ENCODE measurements around the gene CSN2.
"Not testable (repeated sequence)": the region's sequence is repeated elsewhere in the genome, so short reads cannot be mapped to it uniquely, and the experiment has no call there.

CSN2 gene

GRCh38 chr4:69936566-69936965, 29.0 kb downstream of the CSN2 start:
- DNase-seq (ENCODE audit: low read depth, low spot score), result no peak
- no peak overlapping the region for H3K4me3 ChIP-seq (ENCODE audit: insufficient read length, low read depth)
- H3K4me1 ChIP-seq (ENCODE audit: insufficient read depth, insufficient read length), result no peaks in the 10 kb centered on the region
- no peaks in the 10 kb centered on the region for H3K9me3 ChIP-seq (ENCODE audit: insufficient read depth, low read length)
- H3K27me3 ChIP-seq (ENCODE audit: insufficient read depth, insufficient read length), result no peaks in the 10 kb centered on the region
- no peak overlapping the region for H3K9ac ChIP-seq (ENCODE audit: insufficient read length, low read depth)
- TF ChIP-seq YY1 (IDR thresholded peaks at IDR 0.05; ENCODE audit: insufficient read depth, insufficient read length) (no peak), SUZ12 (IDR thresholded peaks at IDR 0.05; ENCODE audit: extremely low read depth, insufficient read depth, insufficient read length) (no peak), ZNF274 (IDR thresholded peaks at IDR 0.05; ENCODE audit: low read depth, low read length) (no peak)
- H3K36me3 ChIP-seq (ENCODE audit: insufficient read depth, insufficient read length, low read length), result no peaks in the 10 kb centered on the region

- H3K36me3 ChIP-seq (ENCODE audit: insufficient read depth, insufficient read length, low read length), result no peaks in the 10 kb centered on the region
- DNase-seq (ENCODE audit: low read depth, low spot score), result no peak
- H3K4me3 ChIP-seq (ENCODE audit: insufficient read length, low read depth), result no peak overlapping the region
- H3K4me1 ChIP-seq (ENCODE audit: insufficient read depth, insufficient read length), result no peaks in the 10 kb centered on the region
- H3K9me3 ChIP-seq (ENCODE audit: insufficient read depth, low read length), result no peaks in the 10 kb centered on the region
- no peaks in the 10 kb centered on the region for H3K27me3 ChIP-seq (ENCODE audit: insufficient read depth, insufficient read length)
- TF ChIP-seq YY1 (IDR thresholded peaks at IDR 0.05; ENCODE audit: insufficient read depth, insufficient read length) (no peak), SUZ12 (IDR thresholded peaks at IDR 0.05; ENCODE audit: extremely low read depth, insufficient read depth, insufficient read length) (no peak), ZNF274 (IDR thresholded peaks at IDR 0.05; ENCODE audit: low read depth, low read length) (no peak)
- no peak overlapping the region for H3K9ac ChIP-seq (ENCODE audit: insufficient read length, low read depth)
These were observed 31.4 kb downstream of the CSN2 start for GRCh38 chr4:69934150-69934549.

- DNase-seq (ENCODE audit: low read depth, low spot score), result no peak
- Histone ChIP-seq H3K4me3 (ENCODE audit: insufficient read length, low read depth) (no peak within 1 kb of the TSS), H3K36me3 (ENCODE audit: insufficient read depth, insufficient read length, low read length) (no peaks in the 10 kb centered on the region), H3K27me3 (ENCODE audit: insufficient read depth, insufficient read length) (no peaks in the 10 kb centered on the region), H3K9me3 (ENCODE audit: insufficient read depth, low read length) (no peaks in the 10 kb centered on the region), H3K9ac (ENCODE audit: insufficient read length, low read depth) (no peak within 1 kb of the TSS), H3K4me1 (ENCODE audit: insufficient read depth, insufficient read length) (no peaks in the 10 kb centered on the region)
- no peak for TF ChIP-seq ZNF274 (IDR thresholded peaks at IDR 0.05; ENCODE audit: low read depth, low read length)
These were observed 34.8 kb downstream of the CSN2 start, which contains the start of gene CSN1S1 for GRCh38 chr4:69930768-69931167. Gene CSN1S1, plus strand, starts transcription at chr4:69931068. Its CDS starts 1,488 bp downstream, at chr4:69932556.

- not testable (repeated sequence) for H3K36me3 ChIP-seq (ENCODE audit: insufficient read depth, insufficient read length, low read length); H3K9ac ChIP-seq (ENCODE audit: insufficient read length, low read depth); H3K4me1 ChIP-seq (ENCODE audit: insufficient read depth, insufficient read length); H3K27me3 ChIP-seq (ENCODE audit: insufficient read depth, insufficient read length); DNase-seq (ENCODE audit: low read depth, low spot score); H3K9me3 ChIP-seq (ENCODE audit: insufficient read depth, low read length); H3K4me3 ChIP-seq (ENCODE audit: insufficient read length, low read depth)
These were observed 41.6 kb downstream of the CSN2 start for GRCh38 chr4:69923782-69924410.

- Histone ChIP-seq H3K9ac (ENCODE audit: insufficient read length, low read depth) (no peak overlapping the region), H3K4me1 (ENCODE audit: insufficient read depth, insufficient read length) (no peaks in the 10 kb centered on the region), H3K27me3 (ENCODE audit: insufficient read depth, insufficient read length) (no peaks in the 10 kb centered on the region), H3K4me3 (ENCODE audit: insufficient read length, low read depth) (no peak overlapping the region), H3K9me3 (ENCODE audit: insufficient read depth, low read length) (no peaks in the 10 kb centered on the region), H3K36me3 (ENCODE audit: insufficient read depth, insufficient read length, low read length) (no peaks in the 10 kb centered on the region)
- no peak for DNase-seq (ENCODE audit: low read depth, low spot score)
- no peak for TF ChIP-seq YY1 (IDR thresholded peaks at IDR 0.05; ENCODE audit: insufficient read depth, insufficient read length)
These were observed 44.7 kb downstream of the CSN2 start for GRCh38 chr4:69920874-69921273.

- Histone ChIP-seq H3K9ac (ENCODE audit: insufficient read length, low read depth) (no peak overlapping the region), H3K4me1 (ENCODE audit: insufficient read depth, insufficient read length) (no peaks in the 10 kb centered on the region), H3K36me3 (ENCODE audit: insufficient read depth, insufficient read length, low read length) (no peaks in the 10 kb centered on the region), H3K4me3 (ENCODE audit: insufficient read length, low read depth) (no peak overlapping the region), H3K9me3 (ENCODE audit: insufficient read depth, low read length) (no peaks in the 10 kb centered on the region), H3K27me3 (ENCODE audit: insufficient read depth, insufficient read length) (no peaks in the 10 kb centered on the region)
- no peak for TF ChIP-seq YY1 (IDR thresholded peaks at IDR 0.05; ENCODE audit: insufficient read depth, insufficient read length)
- TF ChIP-seq SUZ12 (IDR thresholded peaks at IDR 0.05; ENCODE audit: extremely low read depth, insufficient read depth, insufficient read length), result no peak
- TF ChIP-seq ZNF274 (IDR thresholded peaks at IDR 0.05; ENCODE audit: low read depth, low read length), result no peak
- DNase-seq (ENCODE audit: low read depth, low spot score), result no peak
These were observed 55.3 kb downstream of the CSN2 start for GRCh38 chr4:69910016-69910782.

- Histone ChIP-seq H3K36me3 (ENCODE audit: insufficient read depth, insufficient read length, low read length) (no peaks in the 10 kb centered on the region), H3K9me3 (ENCODE audit: insufficient read depth, low read length) (no peaks in the 10 kb centered on the region), H3K4me3 (ENCODE audit: insufficient read length, low read depth) (no peak overlapping the region), H3K27me3 (ENCODE audit: insufficient read depth, insufficient read length) (no peaks in the 10 kb centered on the region), H3K4me1 (ENCODE audit: insufficient read depth, insufficient read length) (no peaks in the 10 kb centered on the region), H3K9ac (ENCODE audit: insufficient read length, low read depth) (no peak overlapping the region)
- TF ChIP-seq SUZ12 (IDR thresholded peaks at IDR 0.05; ENCODE audit: extremely low read depth, insufficient read depth, insufficient read length) (no peak), ZNF274 (IDR thresholded peaks at IDR 0.05; ENCODE audit: low read depth, low read length) (no peak), YY1 (IDR thresholded peaks at IDR 0.05; ENCODE audit: insufficient read depth, insufficient read length) (no peak)
- no peak for DNase-seq (ENCODE audit: low read depth, low spot score)
These were observed 56.3 kb downstream of the CSN2 start for GRCh38 chr4:69909195-69909594.

Measured in NT2/D1 (cell line).